HG03103 (cell line): ENCODE data around the gene SPRY4.
"Not testable (repeated sequence)": the region's sequence is repeated elsewhere in the genome, so short reads cannot be mapped to it uniquely, and the experiment has no call there.

Source experiments
- ATAC-seq: cut with Tn5 transposase; IDR thresholded peaks from one replicate; pipeline ENCODE4 v1.9.1; 2021; ENCODE audit warnings: low read depth; ENCODE audit not compliant: unreplicated experiment

Gene SPRY4

GRCh38 chr5:142272596-142272995 lies 52.2 kb downstream of the SPRY4 start:
- not testable (repeated sequence) for ATAC-seq

GRCh38 chr5:142264084-142264483 lies 60.7 kb downstream of the SPRY4 start:
- ATAC-seq, result not testable (repeated sequence)

- no peak for ATAC-seq
Observed at GRCh38 chr5:142263346-142263745, 61.5 kb downstream of the SPRY4 start.

GRCh38 chr5:142262683-142263082 lies 62.1 kb downstream of the SPRY4 start:
- ATAC-seq, result no peak
